K562 (cell line): ENCODE results near the gene ACE. TPM values are rescaled to one million over a fixed set of nuclear protein-coding genes. Genes with fewer than 3 reads are reported as not detected.

Experiments
- BRD4 ChIP-seq: fragments of 200-600 bp; sonication (generic); IDR thresholded peaks from 2 replicates; pipeline ENCODE4 v1.6.1; 2017; ENCODE audit warnings: inconsistent platforms
- CBX5 ChIP-seq: IDR thresholded peaks from 2 replicates; pipeline ENCODE4 v1.6.1; 2014; ENCODE audit warnings: low read depth, borderline replicate concordance
- KDM4B ChIP-seq, 2 experiments: fragments of 450-650 bp in 1 of 2; sonication (generic) in 1 of 2; IDR thresholded peaks; 2 replicates each; pipeline ENCODE4 v1.6.1; 2016 to 2017; ENCODE audit warnings: borderline replicate concordance in 2 of 2, antibody characterized with exemption in 1 of 2, low read depth in 1 of 2, mild to moderate bottlenecking in 1 of 2
- MAZ ChIP-seq, 2 experiments: fragments of 450-650 bp in 1 of 2; sonication (generic) in 1 of 2; formaldehyde crosslinking; IDR thresholded peaks in 1 of 2; conservative IDR thresholded peaks in 1 of 2; 2 replicates each; pipeline versions ENCODE4 v1.4.0 to v1.5.0; 2020; ENCODE audit warnings: mild to moderate bottlenecking in 1 of 2, missing genetic modification reagents in 1 of 2
- MEIS2 ChIP-seq: fragments of 450-650 bp; IDR thresholded peaks from 2 replicates; pipeline ENCODE4 v1.6.1; 2014; ENCODE audit warnings: mild to moderate bottlenecking; ENCODE audit not compliant: partially characterized antibody
- MYNN ChIP-seq, 2 experiments: sonication (generic); formaldehyde crosslinking in 1 of 2; IDR thresholded peaks; 2 replicates each; pipeline versions ENCODE4 v1.5.0 to v1.6.1; 2016 to 2020; ENCODE audit warnings: antibody characterized with exemption in 1 of 2, missing genetic modification reagents in 1 of 2
- PHB ChIP-seq: fragments of 250-450 bp; sonication (Bioruptor Pico); IDR thresholded peaks from 2 replicates; pipeline ENCODE4 v1.5.0; 2021
- PYGO2 ChIP-seq: fragments of 450-650 bp; IDR thresholded peaks from 2 replicates; pipeline ENCODE4 v1.6.1; 2016; ENCODE audit warnings: mild to moderate bottlenecking, missing genetic modification characterization, moderate library complexity, missing compliant biosample characterization
- SMC3 ChIP-seq: conservative IDR thresholded peaks from 2 replicates; pipeline ENCODE4 v1.6.1; 2011; ENCODE audit warnings: low read depth, low read length, improper control_type of control experiment; ENCODE audit not compliant: insufficient read depth
- ZEB2 ChIP-seq: fragments of 450-650 bp; IDR thresholded peaks from 2 replicates; pipeline ENCODE4 v1.6.1; 2016
- ZNF445 ChIP-seq: fragments of 250-450 bp; sonication (Bioruptor Pico); IDR thresholded peaks from 2 replicates; pipeline ENCODE4 v1.4.0; 2020; ENCODE audit warnings: low read depth, mild to moderate bottlenecking, moderate library complexity
- polyA plus RNA-seq, 8 experiments: library from polyadenylated mRNA; depleted of rRNA in 4 of 8; stranded (reverse) in 5 of 8; unstranded in 3 of 8; fragments of >200 nt; fragmentation: Nextera tagmentation in 2 of 8; fragmentation: Illumina TruSeq in 1 of 8; extraction: Ambion mirVana in 2 of 8; extraction: Trizol in 1 of 8; gene quantifications; 2 replicates each; pipeline versions ENCODE4 v1.2.1 to v1.2.3, GENCODE V29; 2011 to 2014; ENCODE audit warnings: inconsistent platforms in 1 of 8, missing spikeins in 1 of 8
- total RNA-seq, 7 experiments: library from RNA; depleted of rRNA in 6 of 7; stranded (reverse); fragments of >200 nt in 6 of 7; fragmentation: Illumina TruSeq in 2 of 7; extraction: Trizol in 2 of 7; gene quantifications; 2 replicates each; pipeline versions ENCODE4 v1.2.1 to v1.2.3, GENCODE V29; 2011 to 2021; ENCODE audit warnings: low replicate concordance in 1 of 7
- TF ChIP-seq, protein P1 (sequence below): IDR thresholded peaks from 3 replicates; pipeline ENCODE4 v1.6.1; 2011; ENCODE audit warnings: borderline replicate concordance, mild to moderate bottlenecking; ENCODE audit not compliant: insufficient read length, insufficient read depth
- TF ChIP-seq, protein P2 (sequence below), 2 experiments: fragments of 150-350 bp in 1 of 2; IDR thresholded peaks; 2 replicates each; pipeline ENCODE4 v1.6.1; 2012 to 2016; ENCODE audit warnings: low read depth in 2 of 2, low read length in 2 of 2, mild to moderate bottlenecking in 1 of 2, moderate library complexity in 1 of 2
- TF ChIP-seq, protein P3 (sequence below): sonication (generic); formaldehyde crosslinking; IDR thresholded peaks from 2 replicates; pipeline ENCODE4 v1.8.0; 2023; ENCODE audit warnings: mild to moderate bottlenecking, missing genetic modification reagents
- TF ChIP-seq, protein P4 (sequence below), 2 experiments: IDR thresholded peaks in 1 of 2; conservative IDR thresholded peaks in 1 of 2; 2 replicates each; pipeline ENCODE4 v1.6.1; 2016; ENCODE audit warnings: low read depth in 2 of 2, mild to moderate bottlenecking in 1 of 2, missing compliant biosample characterization in 1 of 2, missing genetic modification characterization in 1 of 2, moderate library complexity in 1 of 2

The ACE gene
- total and polyA plus RNA-seq, 9 of the 15 experiments (the other 6 are each of a cell fraction or from before 2014, with no cell fraction given) = 0.07 to 2.5 (median 0.47) TPM; not detected in 1

DNA sequence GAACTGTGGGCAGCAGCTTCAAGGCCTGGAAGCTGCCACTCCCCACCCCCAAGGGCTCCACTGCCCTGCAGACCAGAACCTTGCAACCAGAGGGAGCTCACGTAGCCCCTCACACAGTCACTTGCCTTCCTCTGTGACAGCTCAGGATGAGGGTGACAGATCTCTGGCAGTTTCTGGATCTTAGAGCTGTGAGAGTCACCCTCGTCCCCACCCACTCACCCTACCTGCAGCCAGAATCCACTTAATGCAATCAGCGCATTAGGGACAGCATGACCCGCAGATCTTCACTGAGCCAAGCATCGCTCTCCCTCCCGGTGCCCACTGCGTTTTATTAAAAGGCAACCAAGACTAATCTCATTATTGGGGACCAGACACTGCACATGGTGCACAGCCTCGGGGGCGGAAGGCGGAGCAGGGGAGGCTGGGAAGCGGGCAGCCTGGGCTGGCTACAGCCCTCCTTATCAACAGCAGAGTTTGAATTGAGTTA is 34.3 kb upstream of the ACE start (continued):
- TF ChIP-seq CBX5 (no peak), SMC3 (peak; percentile 18; the same call in 1 of the 2 replicates), MYNN (IDR thresholded peaks at IDR 0.05) (peak; percentile 23; the same call in 1 of the 2 replicates), MYNN (CRISPR knock-in tag; IDR thresholded peaks at IDR 0.05) (no peak), ZNF445 (CRISPR knock-in tag) (no peak), ZEB2 (no peak), PYGO2 (tag) (no peak), MAZ (CRISPR knock-in tag; conservative IDR thresholded peaks at IDR 0.05 in 1 of 2, IDR thresholded peaks at IDR 0.05 in 1 of 2) (0 out of 4 replicates have a peak, but pooled peaks of 1 of the 2 experiments have one; percentile 28), MEIS2 (peak; percentile 72), BRD4 (no peak), PHB (no peak), KDM4B (IDR thresholded peaks at IDR 0.05; ENCODE audit: borderline replicate concordance in 2 of 2, low read depth in 1 of 2) (peak in 1 of 2 experiments; percentile 12; a peak in 1 of 4 replicates)
- TF ChIP-seq, protein P1, sequence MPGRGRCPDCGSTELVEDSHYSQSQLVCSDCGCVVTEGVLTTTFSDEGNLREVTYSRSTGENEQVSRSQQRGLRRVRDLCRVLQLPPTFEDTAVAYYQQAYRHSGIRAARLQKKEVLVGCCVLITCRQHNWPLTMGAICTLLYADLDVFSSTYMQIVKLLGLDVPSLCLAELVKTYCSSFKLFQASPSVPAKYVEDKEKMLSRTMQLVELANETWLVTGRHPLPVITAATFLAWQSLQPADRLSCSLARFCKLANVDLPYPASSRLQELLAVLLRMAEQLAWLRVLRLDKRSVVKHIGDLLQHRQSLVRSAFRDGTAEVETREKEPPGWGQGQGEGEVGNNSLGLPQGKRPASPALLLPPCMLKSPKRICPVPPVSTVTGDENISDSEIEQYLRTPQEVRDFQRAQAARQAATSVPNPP = no peak
- TF ChIP-seq, protein P2, sequence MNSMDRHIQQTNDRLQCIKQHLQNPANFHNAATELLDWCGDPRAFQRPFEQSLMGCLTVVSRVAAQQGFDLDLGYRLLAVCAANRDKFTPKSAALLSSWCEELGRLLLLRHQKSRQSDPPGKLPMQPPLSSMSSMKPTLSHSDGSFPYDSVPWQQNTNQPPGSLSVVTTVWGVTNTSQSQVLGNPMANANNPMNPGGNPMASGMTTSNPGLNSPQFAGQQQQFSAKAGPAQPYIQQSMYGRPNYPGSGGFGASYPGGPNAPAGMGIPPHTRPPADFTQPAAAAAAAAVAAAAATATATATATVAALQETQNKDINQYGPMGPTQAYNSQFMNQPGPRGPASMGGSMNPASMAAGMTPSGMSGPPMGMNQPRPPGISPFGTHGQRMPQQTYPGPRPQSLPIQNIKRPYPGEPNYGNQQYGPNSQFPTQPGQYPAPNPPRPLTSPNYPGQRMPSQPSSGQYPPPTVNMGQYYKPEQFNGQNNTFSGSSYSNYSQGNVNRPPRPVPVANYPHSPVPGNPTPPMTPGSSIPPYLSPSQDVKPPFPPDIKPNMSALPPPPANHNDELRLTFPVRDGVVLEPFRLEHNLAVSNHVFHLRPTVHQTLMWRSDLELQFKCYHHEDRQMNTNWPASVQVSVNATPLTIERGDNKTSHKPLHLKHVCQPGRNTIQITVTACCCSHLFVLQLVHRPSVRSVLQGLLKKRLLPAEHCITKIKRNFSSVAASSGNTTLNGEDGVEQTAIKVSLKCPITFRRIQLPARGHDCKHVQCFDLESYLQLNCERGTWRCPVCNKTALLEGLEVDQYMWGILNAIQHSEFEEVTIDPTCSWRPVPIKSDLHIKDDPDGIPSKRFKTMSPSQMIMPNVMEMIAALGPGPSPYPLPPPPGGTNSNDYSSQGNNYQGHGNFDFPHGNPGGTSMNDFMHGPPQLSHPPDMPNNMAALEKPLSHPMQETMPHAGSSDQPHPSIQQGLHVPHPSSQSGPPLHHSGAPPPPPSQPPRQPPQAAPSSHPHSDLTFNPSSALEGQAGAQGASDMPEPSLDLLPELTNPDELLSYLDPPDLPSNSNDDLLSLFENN (IDR thresholded peaks at IDR 0.05; ENCODE audit: low read depth in 2 of 2, low read length in 2 of 2) = no peak
- TF ChIP-seq, protein P3, sequence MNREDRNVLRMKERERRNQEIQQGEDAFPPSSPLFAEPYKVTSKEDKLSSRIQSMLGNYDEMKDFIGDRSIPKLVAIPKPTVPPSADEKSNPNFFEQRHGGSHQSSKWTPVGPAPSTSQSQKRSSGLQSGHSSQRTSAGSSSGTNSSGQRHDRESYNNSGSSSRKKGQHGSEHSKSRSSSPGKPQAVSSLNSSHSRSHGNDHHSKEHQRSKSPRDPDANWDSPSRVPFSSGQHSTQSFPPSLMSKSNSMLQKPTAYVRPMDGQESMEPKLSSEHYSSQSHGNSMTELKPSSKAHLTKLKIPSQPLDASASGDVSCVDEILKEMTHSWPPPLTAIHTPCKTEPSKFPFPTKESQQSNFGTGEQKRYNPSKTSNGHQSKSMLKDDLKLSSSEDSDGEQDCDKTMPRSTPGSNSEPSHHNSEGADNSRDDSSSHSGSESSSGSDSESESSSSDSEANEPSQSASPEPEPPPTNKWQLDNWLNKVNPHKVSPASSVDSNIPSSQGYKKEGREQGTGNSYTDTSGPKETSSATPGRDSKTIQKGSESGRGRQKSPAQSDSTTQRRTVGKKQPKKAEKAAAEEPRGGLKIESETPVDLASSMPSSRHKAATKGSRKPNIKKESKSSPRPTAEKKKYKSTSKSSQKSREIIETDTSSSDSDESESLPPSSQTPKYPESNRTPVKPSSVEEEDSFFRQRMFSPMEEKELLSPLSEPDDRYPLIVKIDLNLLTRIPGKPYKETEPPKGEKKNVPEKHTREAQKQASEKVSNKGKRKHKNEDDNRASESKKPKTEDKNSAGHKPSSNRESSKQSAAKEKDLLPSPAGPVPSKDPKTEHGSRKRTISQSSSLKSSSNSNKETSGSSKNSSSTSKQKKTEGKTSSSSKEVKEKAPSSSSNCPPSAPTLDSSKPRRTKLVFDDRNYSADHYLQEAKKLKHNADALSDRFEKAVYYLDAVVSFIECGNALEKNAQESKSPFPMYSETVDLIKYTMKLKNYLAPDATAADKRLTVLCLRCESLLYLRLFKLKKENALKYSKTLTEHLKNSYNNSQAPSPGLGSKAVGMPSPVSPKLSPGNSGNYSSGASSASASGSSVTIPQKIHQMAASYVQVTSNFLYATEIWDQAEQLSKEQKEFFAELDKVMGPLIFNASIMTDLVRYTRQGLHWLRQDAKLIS = no peak
- TF ChIP-seq, protein P4, sequence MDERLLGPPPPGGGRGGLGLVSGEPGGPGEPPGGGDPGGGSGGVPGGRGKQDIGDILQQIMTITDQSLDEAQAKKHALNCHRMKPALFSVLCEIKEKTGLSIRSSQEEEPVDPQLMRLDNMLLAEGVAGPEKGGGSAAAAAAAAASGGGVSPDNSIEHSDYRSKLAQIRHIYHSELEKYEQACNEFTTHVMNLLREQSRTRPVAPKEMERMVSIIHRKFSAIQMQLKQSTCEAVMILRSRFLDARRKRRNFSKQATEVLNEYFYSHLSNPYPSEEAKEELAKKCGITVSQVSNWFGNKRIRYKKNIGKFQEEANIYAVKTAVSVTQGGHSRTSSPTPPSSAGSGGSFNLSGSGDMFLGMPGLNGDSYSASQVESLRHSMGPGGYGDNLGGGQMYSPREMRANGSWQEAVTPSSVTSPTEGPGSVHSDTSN (CRISPR knock-in tag; IDR thresholded peaks at IDR 0.05; ENCODE audit: low read depth) = no peak
- TF ChIP-seq, protein P4 (tag; conservative IDR thresholded peaks at IDR 0.05; ENCODE audit: low read depth) = 0 out of 2 replicates have a peak, but pooled peaks have one; percentile 15
